ENCODE results near the gene RNPEPL1.
A peak's percentile ranks its signal among the peaks of the same experiment; 100 is the strongest.
"Not testable (repeated sequence)": the region's sequence is repeated elsewhere in the genome, so short reads cannot be mapped to it uniquely, and the experiment has no call there.

The RNPEPL1 gene

DNA sequence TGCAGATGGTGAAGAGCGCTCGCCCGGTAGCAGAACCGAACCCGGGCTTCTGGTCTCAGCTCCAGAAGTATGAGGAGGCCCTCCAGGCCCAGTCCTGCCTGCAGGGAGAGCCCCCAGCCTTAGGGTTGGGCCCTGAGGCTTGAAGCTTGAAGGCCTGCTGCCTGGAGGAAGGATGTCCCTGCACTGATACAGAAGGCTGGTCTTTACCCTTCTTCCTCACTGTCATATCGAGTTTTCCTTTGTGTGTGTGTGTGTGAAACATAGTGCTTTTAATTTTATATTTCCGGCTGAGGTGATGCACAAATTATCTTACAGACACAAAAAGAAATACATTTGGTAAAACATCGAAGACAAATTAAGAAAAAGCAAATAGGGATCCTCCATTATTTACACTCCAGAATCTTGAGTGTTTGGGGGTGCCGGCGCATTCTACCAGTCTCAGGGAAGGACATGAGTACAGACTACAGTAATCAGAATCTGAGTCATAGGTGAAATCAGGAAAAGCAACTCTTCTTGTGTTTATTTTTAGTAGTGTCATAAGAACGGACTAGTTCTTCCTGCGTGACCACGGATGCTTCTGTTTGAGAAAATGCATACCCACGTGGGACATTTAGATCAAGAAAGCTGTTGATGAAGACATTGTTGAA is 6.8 kb upstream of the RNPEPL1 start:
- DNase-seq (ENCODE audit: extremely low spot score): no peak
- TF ChIP-seq SP1 (IDR thresholded peaks at IDR 0.05) (no peak), SUZ12 (IDR thresholded peaks at IDR 0.05) (no peak)
- CTCF ChIA-PET: interaction anchor here (1.1 kb wide), 1 partner anchor 82 kb away, joined by 3 read pairs; no protein-coding TSS in a partner anchor
- POLR2A ChIA-PET: interaction anchor here (0.7 to 1.4 kb wide), 6 partner anchors 8 to 47 kb away, joined by 3 to 18 read pairs (median 4); partner anchors contain the start of gene CAPN10

DNA sequence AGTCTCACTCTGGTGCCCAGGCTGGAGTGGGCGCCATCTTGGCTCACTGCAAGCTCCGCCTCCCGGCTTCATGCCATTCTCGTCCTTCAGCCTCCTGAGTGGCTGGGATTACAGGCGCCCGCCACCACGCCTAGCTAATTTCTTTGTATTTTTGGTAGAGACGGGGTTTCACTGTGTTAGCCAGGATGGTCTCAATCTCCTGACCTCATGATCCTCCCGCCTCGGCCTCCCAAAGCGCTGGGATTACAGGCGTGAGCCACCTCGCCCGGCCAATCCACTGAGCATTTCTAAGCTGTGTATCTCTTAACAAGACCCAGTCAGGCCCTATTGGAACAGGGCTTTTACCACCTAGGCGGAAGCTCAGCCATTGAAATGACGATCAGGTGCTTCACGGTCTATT is 5.1 kb upstream of the RNPEPL1 start:
- DNase-seq (ENCODE audit: extremely low spot score): not testable (repeated sequence)

DNA sequence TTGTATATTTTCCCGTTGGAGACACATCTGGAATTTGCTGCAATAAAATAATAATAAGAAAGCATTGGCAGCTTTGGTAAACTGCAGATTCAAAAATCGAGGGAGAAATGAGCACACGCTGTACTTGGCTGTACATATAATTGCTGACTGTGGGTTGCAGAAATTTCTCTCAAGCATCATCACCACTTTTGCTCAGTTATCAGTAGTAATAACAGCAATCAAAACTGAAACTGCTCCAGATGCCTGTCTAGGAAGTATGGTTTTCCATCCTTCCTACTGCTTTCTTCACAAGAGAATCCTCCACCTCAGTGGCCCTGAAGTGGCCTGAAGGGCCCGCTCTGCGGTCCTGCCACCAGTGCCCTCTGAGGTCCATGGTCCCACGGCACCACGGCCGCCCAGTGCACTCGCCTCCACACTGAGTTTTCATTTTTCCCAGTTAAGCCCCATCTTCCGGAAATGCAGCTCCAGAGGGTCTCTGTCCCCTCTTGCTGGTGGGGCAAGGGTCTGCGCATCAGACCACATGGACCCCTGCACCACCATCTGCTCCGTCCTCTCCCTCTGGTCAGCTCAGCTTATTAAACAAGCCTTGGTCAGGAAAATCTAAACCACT is 4.2 kb upstream of the RNPEPL1 start:
- CTCF ChIA-PET: no interaction called here
- TF ChIP-seq ELF4 (IDR thresholded peaks at IDR 0.05) (no peak), BHLHE40 (IDR thresholded peaks at IDR 0.05; ENCODE audit: borderline replicate concordance) (no peak), LEF1 (IDR thresholded peaks at IDR 0.05; ENCODE audit: borderline replicate concordance) (no peak), FOXM1 (IDR thresholded peaks at IDR 0.05; ENCODE audit: borderline replicate concordance) (no peak), TARDBP (IDR thresholded peaks at IDR 0.05) (no peak), SP1 (IDR thresholded peaks at IDR 0.05) (no peak), FOXK2 (IDR thresholded peaks at IDR 0.05) (no peak)
- DNase-seq (ENCODE audit: extremely low spot score): no peak
- POLR2A ChIA-PET: interaction anchor here (2.1 kb wide), 1 partner anchor 22 kb away, joined by 6 read pairs; the partner anchor contains the start of gene CAPN10

More for the DNA sequence above, 5.1 kb upstream of the RNPEPL1 start:
- CTCF ChIA-PET: not testable (repeated sequence)
- POLR2A ChIA-PET: interaction anchor here (2.1 kb wide), 1 partner anchor 23 kb away, joined by 6 read pairs; the partner anchor contains the start of gene CAPN10

- CTCF ChIA-PET: interaction anchor here (2.2 kb wide), 1 partner anchor 22 kb away, joined by 8 read pairs; the partner anchor contains the start of gene CAPN10
These were observed 3.5 kb upstream of the RNPEPL1 start for GRCh38 chr2:240564561-240565332.

GRCh38 chr2:240565333-240566202 is 2.7 kb upstream of the RNPEPL1 start:
- no peak for DNase-seq (ENCODE audit: extremely low spot score)
- TF ChIP-seq FOXA1 (IDR thresholded peaks at IDR 0.05) (no peak), SUZ12 (IDR thresholded peaks at IDR 0.05) (no peak), CTBP1 (IDR thresholded peaks at IDR 0.05; ENCODE audit: borderline replicate concordance) (no peak), HDGF (IDR thresholded peaks at IDR 0.05; ENCODE audit: borderline replicate concordance) (no peak), LEF1 (IDR thresholded peaks at IDR 0.05; ENCODE audit: borderline replicate concordance) (no peak), BHLHE40 (IDR thresholded peaks at IDR 0.05; ENCODE audit: borderline replicate concordance) (no peak), NFRKB (IDR thresholded peaks at IDR 0.05) (no peak), ELF4 (IDR thresholded peaks at IDR 0.05) (no peak), SP1 (IDR thresholded peaks at IDR 0.05) (no peak), FOXM1 (IDR thresholded peaks at IDR 0.05; ENCODE audit: borderline replicate concordance) (no peak), ARNT (IDR thresholded peaks at IDR 0.05) (no peak), TARDBP (IDR thresholded peaks at IDR 0.05) (no peak), ZNF384 (IDR thresholded peaks at IDR 0.05) (no peak), FOXK2 (IDR thresholded peaks at IDR 0.05) (no peak), L3MBTL2 (conservative IDR thresholded peaks at IDR 0.05) (no peak)
- TF ChIP-seq, protein P1, sequence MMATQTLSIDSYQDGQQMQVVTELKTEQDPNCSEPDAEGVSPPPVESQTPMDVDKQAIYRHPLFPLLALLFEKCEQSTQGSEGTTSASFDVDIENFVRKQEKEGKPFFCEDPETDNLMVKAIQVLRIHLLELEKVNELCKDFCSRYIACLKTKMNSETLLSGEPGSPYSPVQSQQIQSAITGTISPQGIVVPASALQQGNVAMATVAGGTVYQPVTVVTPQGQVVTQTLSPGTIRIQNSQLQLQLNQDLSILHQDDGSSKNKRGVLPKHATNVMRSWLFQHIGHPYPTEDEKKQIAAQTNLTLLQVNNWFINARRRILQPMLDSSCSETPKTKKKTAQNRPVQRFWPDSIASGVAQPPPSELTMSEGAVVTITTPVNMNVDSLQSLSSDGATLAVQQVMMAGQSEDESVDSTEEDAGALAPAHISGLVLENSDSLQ (IDR thresholded peaks at IDR 0.05): no peak
- ChIA-PET CTCF (interaction anchor here (2.2 kb wide), 1 partner anchor 21 kb away, joined by 8 read pairs; the partner anchor contains the start of gene CAPN10), POLR2A (interaction anchor here (0.7 to 2.0 kb wide), 2 partner anchors 20 to 27 kb away, joined by 3 to 23 read pairs; partner anchors contain the start of gene CAPN10)

More at GRCh38 chr2:240564561-240565332, 3.5 kb upstream of the RNPEPL1 start:
- POLR2A ChIA-PET: interaction anchor here (2.0 to 2.1 kb wide), 2 partner anchors 21 to 22 kb away, joined by 6 to 23 read pairs; partner anchors contain the start of gene CAPN10
- DNase-seq (ENCODE audit: extremely low spot score): no peak
- TF ChIP-seq L3MBTL2 (conservative IDR thresholded peaks at IDR 0.05): no peak

DNA sequence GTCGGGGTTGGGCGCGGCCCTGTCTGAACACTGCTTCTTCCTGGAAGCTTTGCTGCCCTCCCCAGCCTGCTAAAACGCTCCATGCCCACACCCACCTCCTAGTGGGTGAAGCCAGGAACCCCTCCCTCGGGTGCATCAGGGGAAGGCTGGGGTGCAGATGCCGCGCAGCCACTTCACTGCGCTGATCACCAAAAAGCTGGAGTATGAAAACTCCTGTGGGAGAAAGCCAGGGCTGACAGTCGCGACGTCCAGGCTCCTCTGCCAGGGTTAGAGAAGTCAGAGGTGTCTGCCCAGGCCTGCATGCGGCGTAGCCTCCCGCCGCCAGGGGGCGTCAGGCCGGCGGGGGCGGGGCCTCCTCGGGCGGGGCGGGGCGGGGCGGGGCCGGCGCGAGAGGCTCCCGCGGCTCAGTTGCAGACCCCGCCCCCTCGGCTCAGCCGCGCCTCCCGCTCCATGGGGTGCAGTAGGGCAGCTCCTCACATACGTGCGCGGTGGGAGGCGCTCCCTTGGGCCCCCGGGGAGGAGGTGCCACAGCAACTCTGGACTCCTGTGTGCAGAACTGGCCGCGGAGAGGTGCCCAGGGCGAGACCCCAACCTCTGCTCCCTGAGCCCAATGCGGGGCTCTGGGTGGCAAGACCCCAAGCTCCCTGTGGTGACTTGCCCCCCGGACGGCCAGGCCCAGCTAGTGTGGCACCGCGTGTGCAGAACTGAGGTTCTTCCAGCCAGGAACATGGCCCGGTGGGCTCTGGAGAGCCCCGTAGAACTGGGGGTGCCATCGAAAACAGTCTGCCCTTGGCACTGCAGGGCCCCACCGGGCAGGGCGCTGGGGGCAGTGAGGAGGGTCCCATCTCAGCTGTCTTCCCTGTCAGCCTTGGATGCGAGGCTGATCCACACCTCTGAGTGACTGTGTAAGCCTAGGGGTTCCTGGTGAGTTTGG is 1.8 kb upstream of the RNPEPL1 start:
- DNase-seq (ENCODE audit: extremely low spot score): peak; percentile 81
- TF ChIP-seq FOXK2 (IDR thresholded peaks at IDR 0.05): no peak
- POLR2A ChIA-PET: interaction anchor here (0.7 to 2.0 kb wide), 2 partner anchors 19 to 26 kb away, joined by 3 to 23 read pairs; partner anchors contain the start of gene CAPN10
- CTCF ChIA-PET: interaction anchor here (1.0 to 2.2 kb wide), 2 partner anchors 14 to 21 kb away, joined by 3 to 8 read pairs; partner anchors contain the start of gene CAPN10
